HEK293T (cell line): Measurements from ENCODE around the gene STK39.

Source experiments
- FOXK2 ChIP-seq: fragments of 450-650 bp; IDR thresholded peaks from 2 replicates; pipeline ENCODE4 v1.6.1; 2016; ENCODE audit warnings: mild to moderate bottlenecking
- PKNOX1 ChIP-seq: fragments of 450-650 bp; IDR thresholded peaks from 2 replicates; pipeline ENCODE4 v1.6.1; 2016

GRCh38 chr2:168156661-168157060, 90.7 kb downstream of the STK39 start:
- TF ChIP-seq PKNOX1 (no peak), FOXK2 (no peak)
